Measurements from ENCODE around the gene YARS1.
"Not testable (repeated sequence)": the region's sequence is repeated elsewhere in the genome, so short reads cannot be mapped to it uniquely, and the experiment has no call there.

- TF ChIP-seq NPAS2 (CRISPR knock-in tag; IDR thresholded peaks at IDR 0.05; ENCODE audit: borderline replicate concordance); CTCF (IDR thresholded peaks at IDR 0.05); POLR2A (IDR thresholded peaks at IDR 0.05; ENCODE audit: low read length); JUNB (IDR thresholded peaks at IDR 0.05); CHD2 (IDR thresholded peaks at IDR 0.05; ENCODE audit: low read length, partially characterized antibody); RAD21 (conservative IDR thresholded peaks at IDR 0.05 in 1 of 2, IDR thresholded peaks at IDR 0.05 in 1 of 2); RCOR1 (IDR thresholded peaks at IDR 0.05; ENCODE audit: low read depth, low read length); MAFK (IDR thresholded peaks at IDR 0.05; ENCODE audit: partially characterized antibody); BCL3 (IDR thresholded peaks at IDR 0.05); ESRRA (IDR thresholded peaks at IDR 0.05; ENCODE audit: borderline replicate concordance, low read length): not testable (repeated sequence)
These were observed 12.7 kb downstream of the YARS1 start for GRCh38 chr1:32804460-32804859.

Data from A549 (cell line).